HFFc6 (cell line): ENCODE data around the gene DNAJA2. TPM values are rescaled to one million over a fixed set of nuclear protein-coding genes. Genes with fewer than 3 reads are reported as not detected.

Experiments
- DNase-seq: peaks from one replicate; pipeline ENCODE4 v3.0.0-alpha.2; 2018
- H3K27ac Mint-ChIP-seq: 2 replicates; pipeline ENCODE4 v1.8.0; 2020; ENCODE audit warnings: mild to moderate bottlenecking, mixed read lengths
- H3K27me3 Mint-ChIP-seq: 2 replicates; pipeline ENCODE4 v1.8.0; 2021; ENCODE audit warnings: mild to moderate bottlenecking, moderate library complexity, mixed read lengths; ENCODE audit not compliant: insufficient read depth
- H3K36me3 Mint-ChIP-seq: 2 replicates; pipeline ENCODE4 v1.8.0; 2021; ENCODE audit warnings: low read depth, mixed read lengths
- H3K4me1 Mint-ChIP-seq: 2 replicates; pipeline ENCODE4 v1.8.0; 2020; ENCODE audit warnings: low read depth, mixed read lengths
- H3K4me3 Mint-ChIP-seq: 2 replicates; pipeline ENCODE4 v1.8.0; 2020; ENCODE audit warnings: mild to moderate bottlenecking, moderate library complexity, mixed read lengths
- H3K9me3 Mint-ChIP-seq: 2 replicates; pipeline ENCODE4 v1.8.0; 2020; ENCODE audit warnings: mild to moderate bottlenecking, mixed read lengths
- total RNA-seq, 6 experiments: library from RNA; stranded (reverse); fragmentation: NEBNext Ultra II Directional; extraction: Animal tissue kit (Norgen Biotek cat#: 25700); gene quantifications; 2 replicates in 1 of 6; 3 replicates in 5 of 6; pipeline ENCODE4 v1.2.3, GENCODE V29; 2021
- TF ChIP-seq, protein P1 (sequence below): fragments of 200-600 bp; sonication (generic); IDR thresholded peaks from 2 replicates; pipeline ENCODE4 v1.5.0; 2021; ENCODE audit warnings: antibody characterized with exemption, mild to moderate bottlenecking

The DNAJA2 gene
- total RNA-seq, 6 experiments from 2014 or later, result 64.2 to 80.3 (median 72.5) TPM

DNA sequence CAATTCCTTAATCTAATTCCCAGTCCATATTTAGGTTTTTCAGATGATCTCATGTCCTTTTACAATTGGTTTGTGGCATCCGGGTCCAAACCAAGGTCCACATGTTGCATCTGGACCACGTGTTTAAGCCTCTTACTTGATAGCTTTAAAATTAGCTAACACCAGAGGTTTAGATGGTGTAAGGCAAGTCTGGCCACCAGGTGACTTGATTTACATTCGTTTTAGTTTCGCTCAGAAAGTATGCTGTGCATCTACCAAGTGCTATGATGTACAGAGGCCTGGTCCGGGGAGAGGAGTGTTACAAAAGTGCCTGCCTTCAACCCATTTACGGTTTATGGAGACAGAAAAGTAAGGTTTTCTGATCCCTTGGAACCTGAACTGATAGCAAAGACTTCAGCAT is 878 bp upstream of the DNAJA2 start:
- TF ChIP-seq, protein P1, sequence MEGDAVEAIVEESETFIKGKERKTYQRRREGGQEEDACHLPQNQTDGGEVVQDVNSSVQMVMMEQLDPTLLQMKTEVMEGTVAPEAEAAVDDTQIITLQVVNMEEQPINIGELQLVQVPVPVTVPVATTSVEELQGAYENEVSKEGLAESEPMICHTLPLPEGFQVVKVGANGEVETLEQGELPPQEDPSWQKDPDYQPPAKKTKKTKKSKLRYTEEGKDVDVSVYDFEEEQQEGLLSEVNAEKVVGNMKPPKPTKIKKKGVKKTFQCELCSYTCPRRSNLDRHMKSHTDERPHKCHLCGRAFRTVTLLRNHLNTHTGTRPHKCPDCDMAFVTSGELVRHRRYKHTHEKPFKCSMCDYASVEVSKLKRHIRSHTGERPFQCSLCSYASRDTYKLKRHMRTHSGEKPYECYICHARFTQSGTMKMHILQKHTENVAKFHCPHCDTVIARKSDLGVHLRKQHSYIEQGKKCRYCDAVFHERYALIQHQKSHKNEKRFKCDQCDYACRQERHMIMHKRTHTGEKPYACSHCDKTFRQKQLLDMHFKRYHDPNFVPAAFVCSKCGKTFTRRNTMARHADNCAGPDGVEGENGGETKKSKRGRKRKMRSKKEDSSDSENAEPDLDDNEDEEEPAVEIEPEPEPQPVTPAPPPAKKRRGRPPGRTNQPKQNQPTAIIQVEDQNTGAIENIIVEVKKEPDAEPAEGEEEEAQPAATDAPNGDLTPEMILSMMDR, result no peak
- H3K27ac Mint-ChIP-seq, result peak overlapping the region; percentile 95
- H3K4me1 Mint-ChIP-seq, result peaks cover 29% of the 10 kb centered on the region
- H3K4me3 Mint-ChIP-seq, result peak overlapping the region; percentile 91
- no peaks in the 10 kb centered on the region for H3K27me3 Mint-ChIP-seq
- peaks cover 18% of the 10 kb centered on the region for H3K36me3 Mint-ChIP-seq
- DNase-seq, result no peak
- no peaks in the 10 kb centered on the region for H3K9me3 Mint-ChIP-seq

DNA sequence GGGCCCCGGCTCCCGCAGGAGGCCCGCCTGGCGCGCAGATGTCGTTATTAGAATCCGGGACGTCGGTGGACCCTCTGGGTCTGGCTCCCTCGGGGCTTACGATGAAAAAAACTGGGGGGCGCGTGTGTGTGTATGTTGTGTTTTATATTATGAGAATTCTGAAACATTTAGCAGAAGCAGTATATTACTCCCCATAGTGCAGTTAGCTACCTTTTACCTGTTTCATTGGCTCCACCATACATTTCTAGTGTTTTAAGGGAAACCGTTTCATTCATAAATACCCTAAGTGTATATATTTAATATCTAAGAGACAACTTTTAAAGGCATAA is 486 bp upstream of the DNAJA2 start:
- H3K4me3 Mint-ChIP-seq, result peak overlapping the region; percentile 91
- H3K27ac Mint-ChIP-seq, result peak overlapping the region; percentile 95
- no peaks in the 10 kb centered on the region for H3K27me3 Mint-ChIP-seq
- H3K9me3 Mint-ChIP-seq, result no peaks in the 10 kb centered on the region
- TF ChIP-seq, protein P1, result no peak
- DNase-seq, result no peak
- H3K4me1 Mint-ChIP-seq, result peaks cover 29% of the 10 kb centered on the region
- peaks cover 18% of the 10 kb centered on the region for H3K36me3 Mint-ChIP-seq

DNA sequence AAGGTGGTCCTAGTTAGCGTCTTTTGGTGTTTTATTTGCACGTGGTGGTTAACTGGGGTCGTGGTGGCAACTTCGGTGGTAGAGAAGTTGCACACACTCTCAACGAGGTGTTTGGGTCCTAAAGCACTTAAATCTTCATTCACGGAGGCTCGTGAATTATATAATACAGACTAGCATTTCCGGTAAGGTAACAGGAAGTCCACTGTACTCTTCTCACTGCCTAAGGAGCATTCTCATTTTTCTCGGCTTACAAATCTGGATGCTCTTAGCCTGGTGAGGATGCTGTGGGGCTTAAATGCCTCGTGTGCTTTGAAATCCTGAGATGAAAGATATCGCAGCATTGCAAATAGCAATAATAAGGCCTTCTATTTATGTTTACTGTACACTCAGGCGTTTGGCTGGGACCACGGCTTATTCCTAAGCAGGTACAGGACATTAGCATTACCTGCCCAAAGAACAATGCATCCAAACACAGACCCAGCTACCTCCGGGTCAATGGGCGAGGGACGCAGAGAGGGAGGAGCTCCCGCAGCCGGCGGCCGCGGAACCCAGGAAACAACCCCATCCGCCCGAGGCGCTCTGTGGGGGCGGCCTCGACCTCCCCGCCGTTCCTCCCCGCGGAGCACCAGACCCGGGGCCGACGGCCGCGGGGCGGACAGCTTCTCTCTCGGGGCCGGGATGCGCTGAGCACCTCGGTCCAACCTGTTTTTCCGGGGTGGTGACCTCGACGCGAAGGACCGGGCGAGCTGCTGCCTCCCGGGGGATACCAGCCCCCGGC is 856 bp downstream of the DNAJA2 start:
- H3K4me3 Mint-ChIP-seq, result peak overlapping the region; percentile 95
- TF ChIP-seq, protein P1, result no peak
- peaks cover 24% of the 10 kb centered on the region for H3K36me3 Mint-ChIP-seq
- no peaks in the 10 kb centered on the region for H3K9me3 Mint-ChIP-seq
- H3K27me3 Mint-ChIP-seq, result no peaks in the 10 kb centered on the region
- peaks cover 29% of the 10 kb centered on the region for H3K4me1 Mint-ChIP-seq
- DNase-seq, result peak; percentile 15
- H3K27ac Mint-ChIP-seq, result peak overlapping the region; percentile 92

DNA sequence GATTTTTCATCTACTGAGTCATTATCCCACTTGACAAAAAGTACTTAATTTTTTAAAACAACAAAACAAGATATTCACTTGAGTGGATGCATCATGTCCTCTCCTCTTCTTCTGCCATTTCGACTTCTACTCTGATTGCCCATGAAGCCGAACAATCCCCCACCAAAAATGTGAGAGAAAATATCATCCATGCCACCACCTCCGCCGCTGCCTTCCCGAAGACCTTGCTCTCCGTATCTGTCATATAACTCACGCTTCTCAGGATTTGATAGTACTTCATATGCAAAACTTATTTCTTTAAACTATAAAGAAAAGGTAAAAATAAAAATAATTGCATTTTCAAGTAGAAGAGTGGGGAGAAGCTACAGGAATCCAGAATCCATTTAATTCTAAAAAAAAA is 2.2 kb downstream of the DNAJA2 start:
- Mint-ChIP-seq H3K4me1 (peaks cover 29% of the 10 kb centered on the region), H3K27ac (peak overlapping the region; percentile 58), H3K9me3 (no peaks in the 10 kb centered on the region), H3K27me3 (no peaks in the 10 kb centered on the region), H3K4me3 (peak overlapping the region; percentile 58), H3K36me3 (peaks cover 33% of the 10 kb centered on the region)
- TF ChIP-seq, protein P1, result no peak
- DNase-seq, result no peak

DNA sequence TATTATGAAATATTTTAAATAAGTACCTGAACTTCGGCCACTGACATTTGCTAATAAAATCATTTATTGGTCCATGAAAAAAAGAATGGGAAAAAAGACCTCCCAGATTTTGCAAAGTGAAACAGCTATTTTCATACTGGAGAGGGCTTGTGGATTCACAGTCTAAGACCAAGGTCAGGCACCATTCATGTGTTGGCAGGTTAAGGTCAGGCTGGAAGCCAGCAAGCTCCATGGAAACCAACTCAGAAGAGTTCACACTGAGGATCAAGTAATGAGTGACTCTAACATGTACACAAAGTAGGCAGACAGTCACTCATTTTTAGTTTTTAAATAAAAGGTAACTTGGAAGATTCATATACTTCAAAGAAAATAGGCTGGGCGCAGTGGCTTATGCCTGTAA is 3.4 kb downstream of the DNAJA2 start:
- TF ChIP-seq, protein P1, result no peak

More for the DNA sequence above, 3.4 kb downstream of the DNAJA2 start:
- no peak for DNase-seq
- Mint-ChIP-seq H3K4me1 (peaks cover 29% of the 10 kb centered on the region), H3K27me3 (no peaks in the 10 kb centered on the region), H3K36me3 (peaks cover 33% of the 10 kb centered on the region), H3K27ac (peak overlapping the region; percentile 64), H3K4me3 (peak overlapping the region; percentile 34; the same call in 1 of the 2 replicates), H3K9me3 (no peaks in the 10 kb centered on the region)
